ENCODE results near the gene SPAG5. TPM values are rescaled to one million over a fixed set of nuclear protein-coding genes. Genes with fewer than 3 reads are reported as not detected.
A peak's percentile ranks its signal among the peaks of the same experiment; 100 is the strongest.

SPAG5 gene
- total RNA-seq, 4 donors from 2014 or later: 1.4 to 4.9 (median 2.6) TPM

- WGBS, 2 donors (ENCODE audit: low coverage in 1 of 2): 8 to 10% methylated on average over 3 to 4 of the region's 67 CpGs
- H3K36me3 ChIP-seq: peaks cover 0 to 48% of the 10 kb centered on the region in 2 donors
- no peaks in the 10 kb centered on the region for H3K27me3 ChIP-seq
- H3K4me3 ChIP-seq: peak within 1 kb of the TSS; percentile 88 to 91
- no peaks in the 10 kb centered on the region for H3K9me3 ChIP-seq
- ATAC-seq: peak; percentile 93
- peak within 1 kb of the TSS in 3 of 4 donors; percentile 78 to 80 (median 79) for H3K27ac ChIP-seq
- TF ChIP-seq POLR2A (IDR thresholded peaks at IDR 0.05): peak; percentile 50 to 55
- no peak for TF ChIP-seq EP300 (IDR thresholded peaks at IDR 0.05)
- TF ChIP-seq POLR2AphosphoS5 (IDR thresholded peaks at IDR 0.05): peak; percentile 25
- peaks cover 0 to 50% (median 16%) of the 10 kb centered on the region in 3 donors for H3K4me1 ChIP-seq
Observed at GRCh38 chr17:28552176-28552999, 46.4 kb downstream of the SPAG5 start, which contains the start of gene UNC119. TSS of gene UNC119 (minus strand) at chr17:28552624. CDS start at chr17:28552557, 67 bp downstream.

- H3K27me3 ChIP-seq: no peaks in the 10 kb centered on the region
- 21 to 44% methylated on average over 2 to 4 of the region's 10 CpGs for WGBS, 2 donors (ENCODE audit: low coverage in 1 of 2)
- peaks cover 0 to 50% (median 16%) of the 10 kb centered on the region in 3 donors for H3K4me1 ChIP-seq
- H3K4me3 ChIP-seq: peak overlapping the region; percentile 88 to 91
- H3K9me3 ChIP-seq: no peaks in the 10 kb centered on the region
- H3K36me3 ChIP-seq: peaks cover 0 to 48% of the 10 kb centered on the region in 2 donors
- ATAC-seq: no peak
- peak overlapping the region in 3 of 4 donors; percentile 78 to 80 (median 79) for H3K27ac ChIP-seq
- TF ChIP-seq EP300 (IDR thresholded peaks at IDR 0.05): no peak
- no peak for TF ChIP-seq CTCF (IDR thresholded peaks at IDR 0.05)
- TF ChIP-seq POLR2A (IDR thresholded peaks at IDR 0.05): no peak
Observed at GRCh38 chr17:28551421-28552175, 47.2 kb downstream of the SPAG5 start.

GRCh38 chr17:28550858-28551257, 48.0 kb downstream of the SPAG5 start:
- Histone ChIP-seq H3K36me3 (peaks cover 0 to 47% of the 10 kb centered on the region in 2 donors), H3K27me3 (no peaks in the 10 kb centered on the region), H3K27ac (no peak overlapping the region), H3K9me3 (no peaks in the 10 kb centered on the region), H3K4me3 (no peak overlapping the region), H3K4me1 (peaks cover 0 to 50% (median 16%) of the 10 kb centered on the region in 3 donors)
- ATAC-seq: no peak
- WGBS, 2 donors (ENCODE audit: low coverage in 1 of 2): no CpG with 5 or more reads among the region's 1 CpG
- TF ChIP-seq EP300 (IDR thresholded peaks at IDR 0.05) (no peak), POLR2AphosphoS5 (IDR thresholded peaks at IDR 0.05) (no peak), CTCF (IDR thresholded peaks at IDR 0.05) (no peak), POLR2A (IDR thresholded peaks at IDR 0.05) (no peak)

GRCh38 chr17:28549236-28550132, 49.3 kb downstream of the SPAG5 start:
- Histone ChIP-seq H3K36me3 (peaks cover 0 to 33% of the 10 kb centered on the region in 2 donors), H3K4me1 (peaks cover 0 to 50% (median 16%) of the 10 kb centered on the region in 3 donors), H3K27me3 (no peaks in the 10 kb centered on the region), H3K4me3 (no peak overlapping the region), H3K27ac (no peak overlapping the region), H3K9me3 (no peaks in the 10 kb centered on the region)
- ATAC-seq: no peak
- 83 to 86% methylated on average over 1 to 2 of the region's 3 CpGs for WGBS, 2 donors (ENCODE audit: low coverage in 1 of 2)
- TF ChIP-seq POLR2AphosphoS5 (IDR thresholded peaks at IDR 0.05): no peak
- TF ChIP-seq POLR2A (IDR thresholded peaks at IDR 0.05): no peak
- no peak for TF ChIP-seq EP300 (IDR thresholded peaks at IDR 0.05)
- TF ChIP-seq CTCF (IDR thresholded peaks at IDR 0.05): no peak

Measured in gastroesophageal sphincter (tissue), 4 donors.